NCI-H748 (cell line): ENCODE measurements around the gene KRTAP4-16.
"Not testable (repeated sequence)": the region's sequence is repeated elsewhere in the genome, so short reads cannot be mapped to it uniquely, and the experiment has no call there.

Experiments used
- DNase-seq: peaks from one replicate; lab custom pipeline; 2025; ENCODE audit not compliant: unreplicated experiment; lab: John Stamatoyannopoulos, UW

Gene KRTAP4-16

GRCh38 chr17:41076788-41077187 lies 25.2 kb downstream of the KRTAP4-16 start:
- no peak for DNase-seq

GRCh38 chr17:41073676-41074075 lies 28.3 kb downstream of the KRTAP4-16 start:
- no peak for DNase-seq

GRCh38 chr17:41071606-41072360 lies 30.2 kb downstream of the KRTAP4-16 start:
- peak; percentile 51 for DNase-seq

GRCh38 chr17:41069031-41069430 lies 33.0 kb downstream of the KRTAP4-16 start:
- no peak for DNase-seq

- DNase-seq, result no peak
These were observed 34.7 kb downstream of the KRTAP4-16 start for GRCh38 chr17:41067281-41067680.

GRCh38 chr17:41065829-41066624 lies 36.0 kb downstream of the KRTAP4-16 start, which contains the start of gene KRTAP2-4:
Gene KRTAP2-4 (minus strand): TSS chr17:41065879. CDS start chr17:41065845, 34 bp downstream.
- DNase-seq, result no peak

GRCh38 chr17:41065016-41065689 lies 36.9 kb downstream of the KRTAP4-16 start:
- not testable (repeated sequence) for DNase-seq

GRCh38 chr17:41064301-41064700 lies 37.7 kb downstream of the KRTAP4-16 start:
- DNase-seq, result no peak

- no peak for DNase-seq
These were observed 38.6 kb downstream of the KRTAP4-16 start for GRCh38 chr17:41063449-41063848.

- no peak for DNase-seq
These were observed 40.0 kb downstream of the KRTAP4-16 start for GRCh38 chr17:41061964-41062363.

GRCh38 chr17:41060052-41060604 lies 41.9 kb downstream of the KRTAP4-16 start, which contains the start of gene KRTAP2-3:
Gene KRTAP2-3 (minus strand): TSS chr17:41060114. CDS start chr17:41060050, 64 bp downstream.
- no peak for DNase-seq

- not testable (repeated sequence) for DNase-seq
These were observed 42.5 kb downstream of the KRTAP4-16 start for GRCh38 chr17:41059276-41060051.

- no peak for DNase-seq
These were observed 43.3 kb downstream of the KRTAP4-16 start for GRCh38 chr17:41058741-41059140.

- DNase-seq, result no peak
These were observed 44.5 kb downstream of the KRTAP4-16 start for GRCh38 chr17:41057547-41057946.

- DNase-seq, result not testable (repeated sequence)
These were observed 46.9 kb downstream of the KRTAP4-16 start, which contains the start of gene KRTAP2-2 for GRCh38 chr17:41055130-41055529. Gene KRTAP2-2 (minus strand): TSS chr17:41055230. CDS start chr17:41055211, 19 bp downstream.

GRCh38 chr17:41054556-41054955 lies 47.5 kb downstream of the KRTAP4-16 start:
- DNase-seq, result not testable (repeated sequence)

GRCh38 chr17:41054025-41054424 lies 48.0 kb downstream of the KRTAP4-16 start:
- DNase-seq, result no peak

GRCh38 chr17:41052566-41052965 lies 49.4 kb downstream of the KRTAP4-16 start:
- no peak for DNase-seq
